Measurements from ENCODE around the gene WDR91. TPM values are rescaled to one million over a fixed set of nuclear protein-coding genes. Genes with fewer than 3 reads are reported as not detected.

The WDR91 gene
- total RNA-seq, 1 experiment from 2014 or later = 7.3 TPM

GRCh38 chr7:135247746-135248471, 36.6 kb upstream of the WDR91 start:
- Mint-ChIP-seq H3K4me3 (ENCODE audit: unreplicated experiment) (no peak overlapping the region), H3K27ac (ENCODE audit: low read depth, unreplicated experiment) (no peak overlapping the region), H3K9me3 (ENCODE audit: unreplicated experiment) (no peaks in the 10 kb centered on the region), H3K27me3 (ENCODE audit: insufficient read depth, unreplicated experiment) (peaks cover 17% of the 10 kb centered on the region), H3K4me1 (ENCODE audit: insufficient read depth, unreplicated experiment) (no peaks in the 10 kb centered on the region), H3K36me3 (ENCODE audit: insufficient read depth, unreplicated experiment) (peaks cover 6% of the 10 kb centered on the region)
- no peak for TF ChIP-seq CTCF (IDR thresholded peaks at IDR 0.05; ENCODE audit: unreplicated experiment)
- ChIA-PET CTCF (interaction anchor here (0.8 to 1.2 kb wide), 2 partner anchors 14 to 27 kb away, joined by 3 read pairs; no protein-coding TSS in a partner anchor), POLR2A (no interaction called here)
- no peak for DNase-seq (ENCODE audit: unreplicated experiment)
- no TSS peak for BruUV-seq (replicated peaks)
- intact Hi-C loops (cut with micrococcal nuclease) = no loop called here

- ChIA-PET POLR2A (no interaction called here), CTCF (interaction anchor here (1.2 kb wide), 1 partner anchor 12 kb away, joined by 4 read pairs; no protein-coding TSS in a partner anchor)
- no peak for TF ChIP-seq CTCF (IDR thresholded peaks at IDR 0.05; ENCODE audit: unreplicated experiment)
- Mint-ChIP-seq H3K4me1 (ENCODE audit: insufficient read depth, unreplicated experiment) (no peaks in the 10 kb centered on the region), H3K27me3 (ENCODE audit: insufficient read depth, unreplicated experiment) (peaks cover 28% of the 10 kb centered on the region), H3K27ac (ENCODE audit: low read depth, unreplicated experiment) (no peak overlapping the region), H3K9me3 (ENCODE audit: unreplicated experiment) (no peaks in the 10 kb centered on the region), H3K4me3 (ENCODE audit: unreplicated experiment) (no peak overlapping the region), H3K36me3 (ENCODE audit: insufficient read depth, unreplicated experiment) (peaks cover 6% of the 10 kb centered on the region)
- no peak for DNase-seq (ENCODE audit: unreplicated experiment)
- intact Hi-C loops (cut with micrococcal nuclease) = no loop called here
- BruUV-seq (replicated peaks) = no TSS peak
Observed at GRCh38 chr7:135246191-135246825, 35.0 kb upstream of the WDR91 start.

DNA sequence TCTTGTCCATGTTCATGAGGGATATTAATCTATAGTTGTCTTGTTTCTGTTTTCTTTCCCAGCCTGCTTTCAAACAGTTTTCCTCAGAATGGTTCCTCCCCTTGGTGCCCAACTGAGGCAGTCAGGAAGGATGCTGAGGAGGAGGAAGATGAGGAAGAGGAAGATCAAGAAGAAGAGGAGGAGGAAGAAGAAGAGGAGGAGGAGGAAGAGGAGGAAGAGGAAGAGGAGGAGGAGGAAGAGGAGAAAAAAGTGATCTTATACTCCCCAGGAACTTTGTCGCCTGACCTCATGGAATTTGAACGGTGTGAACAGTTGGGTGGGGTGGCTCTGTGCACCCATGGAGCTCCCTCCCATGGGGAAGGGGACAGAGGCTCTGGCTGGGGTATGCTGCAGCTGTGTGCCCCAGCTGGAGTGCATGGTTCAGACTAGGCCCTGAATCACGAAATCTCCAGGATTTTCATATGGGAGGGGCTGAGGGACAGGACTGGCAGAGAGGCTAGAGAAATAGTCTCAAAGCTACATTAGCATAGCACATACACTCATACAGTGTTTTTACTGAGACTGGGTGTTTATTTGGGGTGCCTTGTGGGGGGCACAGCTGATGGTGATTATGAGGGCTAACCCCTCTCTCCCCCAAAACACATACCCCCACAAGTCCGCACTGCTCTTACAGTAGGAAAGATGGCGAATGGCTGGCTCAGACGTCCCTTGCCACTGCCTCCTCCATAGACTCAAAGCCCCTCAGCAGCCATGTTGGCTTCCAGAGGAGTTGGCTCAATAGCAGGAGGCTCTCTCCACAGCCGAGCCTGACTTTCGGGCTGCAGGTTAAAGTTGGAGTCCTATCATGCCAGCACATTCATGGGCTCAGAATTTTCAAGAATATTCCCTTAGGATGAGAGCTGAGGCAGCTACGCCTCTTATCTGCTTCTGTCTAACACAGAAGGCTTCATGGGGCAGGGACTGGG, 34.2 kb upstream of the WDR91 start:
- no peaks in the 10 kb centered on the region for H3K4me1 Mint-ChIP-seq (ENCODE audit: insufficient read depth, unreplicated experiment)
- peaks cover 6% of the 10 kb centered on the region for H3K36me3 Mint-ChIP-seq (ENCODE audit: insufficient read depth, unreplicated experiment)
- intact Hi-C loops (cut with micrococcal nuclease) = no loop called here
- no peaks in the 10 kb centered on the region for H3K9me3 Mint-ChIP-seq (ENCODE audit: unreplicated experiment)
- H3K27ac Mint-ChIP-seq (ENCODE audit: low read depth, unreplicated experiment) = no peak overlapping the region
- H3K27me3 Mint-ChIP-seq (ENCODE audit: insufficient read depth, unreplicated experiment) = peaks cover 28% of the 10 kb centered on the region
- no peak for TF ChIP-seq CTCF (IDR thresholded peaks at IDR 0.05; ENCODE audit: unreplicated experiment)
- BruUV-seq (replicated peaks) = no TSS peak
- no peak overlapping the region for H3K4me3 Mint-ChIP-seq (ENCODE audit: unreplicated experiment)
- ChIA-PET POLR2A (interaction anchor here (0.7 kb wide), 1 partner anchor 55 kb away, joined by 3 read pairs; no protein-coding TSS in a partner anchor), CTCF (interaction anchor here (1.2 to 2.0 kb wide), 3 partner anchors 8 to 31 kb away, joined by 3 to 7 read pairs (median 4); no protein-coding TSS in a partner anchor)
- no peak for DNase-seq (ENCODE audit: unreplicated experiment)

Measured in MCF 10A (cell line).